ENCODE measurements around the gene RPS6KA5.
"Not testable (repeated sequence)": the region's sequence is repeated elsewhere in the genome, so short reads cannot be mapped to it uniquely, and the experiment has no call there.

The RPS6KA5 gene

GRCh38 chr14:91027561-91027960 lies 32.9 kb downstream of the RPS6KA5 start:
- peak; percentile 51; the same call in 1 of the 3 replicates for ATAC-seq
- TF ChIP-seq TCF4 (CRISPR knock-in tag; IDR thresholded peaks at IDR 0.05; ENCODE audit: borderline replicate concordance) (no peak), TSHZ2 (CRISPR knock-in tag; IDR thresholded peaks at IDR 0.05) (no peak), CSDC2 (CRISPR knock-in tag; IDR thresholded peaks at IDR 0.05) (no peak), ZNF8 (CRISPR knock-in tag; IDR thresholded peaks at IDR 0.05) (no peak), ESRRG (CRISPR knock-in tag; IDR thresholded peaks at IDR 0.05) (no peak), CREB5 (CRISPR knock-in tag; IDR thresholded peaks at IDR 0.05; ENCODE audit: low read depth) (no peak), ZNF565 (CRISPR knock-in tag; conservative IDR thresholded peaks at IDR 0.05; ENCODE audit: low read depth) (no peak), ISL1 (CRISPR knock-in tag; IDR thresholded peaks at IDR 0.05) (peak; percentile 73), ZFP3 (CRISPR knock-in tag; IDR thresholded peaks at IDR 0.05) (no peak), PPARA (CRISPR knock-in tag; IDR thresholded peaks at IDR 0.05; ENCODE audit: borderline replicate concordance) (no peak), ZC3H10 (CRISPR knock-in tag; IDR thresholded peaks at IDR 0.05) (peak; percentile 32; the same call in 1 of the 2 replicates), TOX (CRISPR knock-in tag; IDR thresholded peaks at IDR 0.05; ENCODE audit: borderline replicate concordance) (no peak), ARNTL (CRISPR knock-in tag; IDR thresholded peaks at IDR 0.05; ENCODE audit: borderline replicate concordance, low read depth) (no peak), ZFP30 (CRISPR knock-in tag; IDR thresholded peaks at IDR 0.05) (no peak), ZNF70 (CRISPR knock-in tag; IDR thresholded peaks at IDR 0.05) (no peak), PATZ1 (CRISPR knock-in tag; IDR thresholded peaks at IDR 0.05; ENCODE audit: borderline replicate concordance) (no peak)

- not testable (repeated sequence) for ATAC-seq
Observed at GRCh38 chr14:91022622-91023028, 37.8 kb downstream of the RPS6KA5 start.

GRCh38 chr14:91021991-91022621 lies 38.3 kb downstream of the RPS6KA5 start:
- TF ChIP-seq ZNF8 (CRISPR knock-in tag; IDR thresholded peaks at IDR 0.05) (no peak), ZNF70 (CRISPR knock-in tag; IDR thresholded peaks at IDR 0.05) (no peak), ARNTL (CRISPR knock-in tag; IDR thresholded peaks at IDR 0.05; ENCODE audit: borderline replicate concordance, low read depth) (no peak), CREB5 (CRISPR knock-in tag; IDR thresholded peaks at IDR 0.05; ENCODE audit: low read depth) (no peak), PATZ1 (CRISPR knock-in tag; IDR thresholded peaks at IDR 0.05; ENCODE audit: borderline replicate concordance) (no peak), BACH2 (CRISPR knock-in tag; IDR thresholded peaks at IDR 0.05; ENCODE audit: borderline replicate concordance) (no peak), ZC3H10 (CRISPR knock-in tag; IDR thresholded peaks at IDR 0.05) (no peak), TOX (CRISPR knock-in tag; IDR thresholded peaks at IDR 0.05; ENCODE audit: borderline replicate concordance) (no peak), GLIS3 (CRISPR knock-in tag; IDR thresholded peaks at IDR 0.05) (no peak), RARB (CRISPR knock-in tag; IDR thresholded peaks at IDR 0.05) (no peak), CSRNP3 (CRISPR knock-in tag; IDR thresholded peaks at IDR 0.05) (no peak), TCF4 (CRISPR knock-in tag; IDR thresholded peaks at IDR 0.05; ENCODE audit: borderline replicate concordance) (no peak), ZFP3 (CRISPR knock-in tag; IDR thresholded peaks at IDR 0.05) (no peak), ZFP30 (CRISPR knock-in tag; IDR thresholded peaks at IDR 0.05) (no peak), POU6F1 (CRISPR knock-in tag; IDR thresholded peaks at IDR 0.05; ENCODE audit: borderline replicate concordance, low read depth) (no peak), ESRRG (CRISPR knock-in tag; IDR thresholded peaks at IDR 0.05) (no peak)
- ATAC-seq = no peak
